HEK293T (cell line): ENCODE data around the gene FAM117A.

ENCODE experiments used
- ARNT ChIP-seq: fragments of 450-650 bp; IDR thresholded peaks from 2 replicates; pipeline ENCODE4 v1.6.1; 2017; ENCODE audit warnings: mild to moderate bottlenecking
- LEF1 ChIP-seq: fragments of 450-650 bp; IDR thresholded peaks from 2 replicates; pipeline ENCODE4 v1.6.1; 2017; ENCODE audit warnings: mild to moderate bottlenecking, borderline replicate concordance
- SP1 ChIP-seq: fragments of 450-650 bp; IDR thresholded peaks from 2 replicates; pipeline ENCODE4 v1.6.1; 2017
- SUZ12 ChIP-seq: fragments of 450-650 bp; IDR thresholded peaks from 2 replicates; pipeline ENCODE4 v1.6.1; 2016; ENCODE audit warnings: mild to moderate bottlenecking
- TARDBP ChIP-seq: fragments of 450-650 bp; IDR thresholded peaks from 2 replicates; pipeline ENCODE4 v1.6.1; 2016

DNA sequence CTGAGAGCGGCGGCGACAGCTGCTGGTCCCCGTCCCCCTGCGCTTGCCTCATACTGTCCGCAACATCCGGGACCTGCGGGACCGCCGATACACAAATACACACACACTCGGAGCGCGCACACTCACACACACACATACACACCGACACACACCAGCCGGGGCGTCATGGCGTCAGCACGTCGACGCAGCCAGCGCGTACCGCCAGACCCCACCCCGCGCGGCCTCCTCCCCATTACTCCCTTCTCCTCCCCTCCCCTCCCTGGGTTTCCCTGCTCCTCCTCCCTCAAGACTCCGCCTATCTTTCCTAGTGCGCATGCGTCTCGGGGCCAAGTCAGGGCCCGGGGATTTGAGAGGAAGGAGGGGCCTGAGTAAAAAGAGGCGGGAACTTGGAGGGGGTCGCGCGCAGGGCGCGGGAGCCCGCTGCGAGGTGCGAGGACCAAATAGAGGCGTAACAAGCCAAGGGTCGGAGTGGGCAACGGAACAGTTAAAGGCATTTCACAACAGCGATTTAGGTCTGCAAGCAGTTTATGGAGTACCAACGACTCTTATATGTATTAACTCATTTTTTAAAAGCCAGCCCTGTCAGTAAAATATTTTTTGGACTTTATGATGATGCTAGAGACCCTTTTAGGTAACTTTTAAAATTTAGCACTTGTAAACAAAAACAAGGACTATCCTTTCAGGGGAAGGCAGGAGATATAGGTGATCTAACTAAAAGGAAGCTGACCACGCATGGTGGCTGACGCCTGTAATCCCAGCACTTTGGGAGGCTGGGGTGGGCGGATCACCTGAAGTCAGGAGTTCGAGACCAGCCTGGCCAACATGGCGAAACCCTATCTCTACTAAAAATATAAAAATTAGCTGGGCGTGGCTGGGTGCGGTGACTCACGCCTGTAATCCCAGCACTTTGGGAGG, 85.7 kb downstream of the FAM117A start, which contains the start of gene SPOP:
- no peak for TF ChIP-seq LEF1
- TF ChIP-seq ARNT = no peak
- TF ChIP-seq SP1 = no peak
- TF ChIP-seq SUZ12 = no peak
- TF ChIP-seq TARDBP = no peak
